Measurements from ENCODE around the gene NFX1.
"Not testable (repeated sequence)": the region's sequence is repeated elsewhere in the genome, so short reads cannot be mapped to it uniquely, and the experiment has no call there.

Gene NFX1

DNA sequence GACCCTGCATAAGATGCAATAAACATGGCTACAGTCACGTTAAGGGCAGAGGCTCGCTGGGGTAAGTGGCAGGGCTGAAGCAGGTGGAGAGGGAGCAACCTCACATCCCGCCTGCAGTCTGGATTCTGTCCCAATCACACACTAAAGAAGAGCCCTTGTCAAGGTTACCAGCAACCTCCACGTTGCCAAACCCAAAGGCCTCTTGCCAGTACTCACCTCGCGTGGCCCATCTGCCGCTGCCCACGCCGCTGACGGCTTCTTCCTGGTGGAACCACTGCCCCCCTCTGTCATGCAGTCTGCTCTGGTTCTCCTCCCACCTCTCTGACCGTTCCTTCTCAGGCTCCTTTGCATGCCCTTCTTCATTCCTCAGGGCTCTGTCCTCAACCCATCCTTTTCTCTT lies 103.3 kb downstream of the NFX1 start:
- no peak for DNase-seq

DNA sequence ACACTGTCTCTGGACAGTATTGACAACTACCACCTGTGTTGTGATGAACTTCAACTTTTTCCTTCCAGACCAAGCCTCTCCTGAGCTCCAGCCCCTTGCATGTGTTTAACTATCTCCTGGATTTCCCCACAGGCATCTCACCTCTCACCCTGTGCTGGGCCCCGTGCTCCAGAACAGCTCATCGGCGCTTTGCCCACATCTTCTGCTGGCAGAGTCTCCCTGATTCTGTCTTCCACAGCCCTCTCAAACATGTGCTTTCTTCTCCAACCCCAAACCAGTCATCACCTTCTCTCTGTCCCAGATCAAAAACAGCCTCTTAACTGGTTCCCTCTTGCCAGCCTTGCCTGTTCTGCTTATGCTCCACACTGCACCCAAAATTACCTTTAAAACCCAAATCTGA lies 103.7 kb downstream of the NFX1 start:
- not testable (repeated sequence) for DNase-seq

DNA sequence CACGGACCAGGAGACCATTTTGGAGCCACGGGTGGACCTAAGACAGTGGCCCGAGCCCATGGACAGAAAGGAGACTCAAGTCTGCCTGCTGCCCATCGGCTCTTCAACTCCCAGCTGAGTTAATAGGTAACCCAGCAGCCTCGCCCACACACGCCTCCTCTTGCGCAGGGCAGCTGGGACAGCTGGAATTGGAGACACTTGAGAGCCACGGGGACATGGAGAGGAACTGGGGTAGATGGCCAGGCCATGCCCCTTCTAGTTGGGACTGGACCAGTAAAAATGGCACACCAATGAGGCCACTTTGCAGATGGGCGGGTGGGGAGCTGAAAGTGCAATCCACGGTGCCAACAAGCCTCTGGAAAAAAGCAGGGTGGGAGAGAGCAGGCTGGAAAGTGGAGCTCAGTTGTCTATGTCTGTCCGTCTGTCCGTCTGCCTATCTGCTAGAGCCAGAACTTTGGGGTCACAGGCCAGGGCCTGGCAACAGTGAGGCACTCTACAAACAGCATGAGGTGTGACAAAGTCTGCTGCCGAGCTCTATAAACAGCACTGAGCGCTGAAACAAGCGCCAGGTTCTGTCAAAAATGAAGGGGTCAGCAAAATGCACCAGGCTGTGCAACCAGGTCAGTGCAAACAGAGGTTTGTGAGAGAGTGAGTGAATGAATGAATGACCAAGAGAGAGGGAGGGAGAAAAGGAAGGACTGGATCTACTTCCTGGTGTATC lies 105.0 kb downstream of the NFX1 start:
- DNase-seq: not testable (repeated sequence)

DNA sequence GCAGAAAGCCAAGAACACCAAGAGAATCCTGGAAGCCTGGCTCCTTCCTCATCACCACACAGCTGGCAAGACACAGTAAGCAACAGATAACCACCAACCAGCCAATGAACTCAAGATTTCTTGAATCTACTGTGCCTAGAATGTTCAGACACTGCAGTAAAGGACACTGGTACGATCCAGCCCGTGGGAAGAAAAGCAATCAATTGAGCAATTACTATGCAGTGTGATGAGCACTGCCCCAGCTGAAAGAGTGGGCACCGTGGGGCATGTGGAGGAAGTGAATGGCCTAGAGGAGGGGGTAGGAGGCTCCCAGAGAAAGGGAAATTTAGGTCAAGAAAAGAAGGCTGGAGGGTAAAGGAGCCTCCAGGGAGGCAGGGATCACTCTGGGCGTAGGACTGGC lies 107.5 kb downstream of the NFX1 start:
- DNase-seq: not testable (repeated sequence)

DNA sequence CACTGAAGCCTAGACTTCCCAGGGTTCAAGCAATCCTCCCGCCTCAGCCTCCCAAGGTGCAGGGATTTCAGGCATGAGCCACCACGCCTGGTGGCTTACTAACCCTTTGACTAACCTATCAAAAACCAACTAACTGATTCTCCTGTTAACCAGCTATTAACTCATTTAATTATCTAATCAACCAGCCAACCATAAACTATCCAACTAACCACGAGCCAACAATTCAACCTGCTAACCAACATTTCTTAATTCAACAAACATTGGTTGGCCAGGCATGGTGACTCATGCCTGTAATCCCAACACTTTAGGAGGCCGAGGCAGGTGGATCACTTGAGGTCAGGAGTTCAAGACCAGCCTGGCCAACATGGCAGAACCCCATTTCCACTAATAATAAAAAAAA lies 108.7 kb downstream of the NFX1 start:
- DNase-seq: not testable (repeated sequence)

DNA sequence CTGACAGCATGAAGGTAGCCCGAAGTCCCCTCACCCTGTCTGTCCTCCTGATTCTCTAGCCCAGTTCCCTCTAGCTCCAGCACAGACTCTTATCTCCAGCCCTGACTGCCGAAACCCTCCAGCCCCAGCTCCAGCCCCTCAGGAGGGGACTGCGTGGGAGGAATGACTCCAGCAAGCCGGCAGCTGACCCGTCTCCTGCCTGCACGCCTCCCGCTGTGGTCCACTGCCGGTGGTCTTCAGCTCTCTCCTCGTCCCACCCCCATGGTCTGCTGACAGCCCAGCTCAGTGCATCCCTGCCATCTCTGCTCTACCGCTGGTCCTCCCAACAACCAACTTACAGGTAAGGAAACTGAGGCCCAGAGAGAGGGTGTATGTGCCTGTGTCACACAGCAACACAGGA lies 111.5 kb downstream of the NFX1 start:
- DNase-seq: not testable (repeated sequence)

DNA sequence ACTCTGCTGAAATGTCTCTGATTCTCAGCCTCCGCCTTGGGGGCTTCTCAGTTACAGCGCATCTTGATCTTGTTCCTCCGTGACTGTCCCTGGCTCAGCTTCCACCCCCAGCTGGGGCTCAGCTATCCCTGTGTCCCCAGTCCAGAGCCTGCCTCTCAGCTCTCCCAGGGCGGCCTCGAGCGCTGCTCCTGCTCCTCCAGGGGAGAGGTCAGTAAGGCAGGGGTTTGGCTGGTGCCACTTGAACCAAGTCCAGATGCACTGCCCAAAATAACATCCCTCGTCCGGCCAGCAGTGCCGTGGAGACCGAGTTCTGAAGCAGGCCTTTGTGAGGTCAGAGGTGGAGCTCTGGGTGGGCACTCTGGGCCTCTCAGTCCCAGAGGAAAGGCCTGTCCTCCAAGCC lies 112.1 kb downstream of the NFX1 start, which contains the start of gene AQP7:
Gene AQP7 (minus strand): TSS at position 198 of the 400 bp plus-strand sequence. CDS start 1,306 bp downstream, outside the sequence.
- DNase-seq: not testable (repeated sequence)

DNA sequence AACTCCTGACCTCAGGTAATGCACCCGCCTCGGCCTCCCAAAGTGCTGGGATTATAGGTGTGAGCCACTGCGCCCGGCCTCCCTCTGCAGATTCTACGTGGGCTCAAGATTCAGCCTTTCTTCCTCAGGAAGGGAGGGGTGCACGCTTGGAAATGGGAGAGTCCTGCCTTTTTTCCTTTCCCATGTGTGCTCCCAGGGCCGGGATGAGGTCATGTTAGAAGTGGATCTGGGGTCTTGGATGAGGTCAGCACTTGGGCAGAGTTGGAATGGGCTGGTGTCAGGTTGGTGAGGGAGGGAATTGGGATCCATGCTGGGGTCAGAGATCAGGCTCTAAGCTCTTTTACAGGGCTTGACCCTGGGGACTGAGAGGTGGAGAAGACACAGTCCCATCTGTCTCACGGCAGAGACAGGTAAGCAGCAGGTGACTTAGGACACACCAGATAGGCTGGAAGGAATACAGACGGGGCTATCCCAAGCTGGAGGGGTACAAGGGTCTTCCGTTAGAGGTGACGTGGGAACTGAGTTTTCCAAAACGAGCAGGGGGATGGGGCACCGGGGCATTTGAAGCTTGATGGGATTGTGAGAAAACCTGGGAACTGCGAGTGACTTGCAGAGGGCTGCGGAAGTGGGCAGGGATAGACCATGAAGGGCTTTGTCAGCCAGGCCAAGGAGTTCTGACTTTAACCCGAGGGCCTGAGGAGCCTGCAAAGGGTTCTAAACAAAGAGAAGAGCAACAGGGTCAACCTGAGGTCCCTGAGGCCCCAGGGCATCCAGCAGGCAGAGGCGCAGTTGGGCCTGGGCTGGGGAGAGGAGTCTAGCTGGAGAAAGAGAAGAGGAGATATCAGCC lies 113.8 kb downstream of the NFX1 start:
- DNase-seq: no peak

DNA sequence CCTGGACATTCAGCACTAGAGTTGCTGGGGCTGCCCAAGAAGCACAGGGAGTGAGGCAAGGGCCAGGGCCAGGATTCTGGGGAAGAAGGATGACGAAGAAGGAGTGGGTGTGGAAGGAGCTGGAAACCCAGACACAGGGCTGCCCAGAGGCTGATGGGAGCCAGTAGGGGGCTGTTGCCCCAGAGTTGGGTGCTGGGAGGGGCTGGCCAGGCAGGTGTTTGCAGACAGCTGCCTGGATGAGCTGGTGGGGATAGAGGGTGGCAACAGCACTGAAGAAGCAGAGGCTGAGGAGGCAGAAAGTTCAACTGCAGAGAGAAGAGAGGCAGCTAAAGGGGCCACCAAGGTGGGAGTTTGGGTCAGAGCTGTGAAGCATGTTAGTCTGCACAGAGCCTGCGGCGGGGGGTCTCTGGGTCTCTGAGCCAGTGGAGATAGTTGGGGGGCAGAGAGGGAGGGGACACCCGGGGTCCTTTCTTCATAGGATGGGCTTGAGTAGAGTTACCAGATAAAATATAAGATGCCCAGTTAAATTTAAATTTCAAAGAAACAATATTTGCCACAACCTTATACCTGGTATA lies 114.6 kb downstream of the NFX1 start:
- no peak for DNase-seq

DNA sequence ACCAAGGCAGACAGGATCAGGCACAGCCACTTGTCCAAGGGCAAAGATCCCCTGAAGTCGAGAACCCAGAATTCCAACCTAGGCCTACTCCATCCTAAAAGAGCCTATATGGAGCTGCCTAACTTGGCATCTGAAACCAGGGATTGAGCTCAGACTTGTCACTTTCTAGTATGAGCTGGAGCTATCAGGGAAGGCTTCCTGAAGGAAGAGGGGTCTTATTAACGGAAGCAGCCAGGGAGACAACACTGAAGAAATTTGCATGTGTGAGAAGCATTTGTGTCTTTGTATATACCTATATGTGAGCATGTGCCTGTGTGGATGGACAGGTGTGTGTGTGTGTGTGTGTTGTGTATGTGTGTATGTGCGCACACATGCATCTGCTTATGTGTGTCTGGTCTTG lies 116.7 kb downstream of the NFX1 start:
- DNase-seq: no peak

DNA sequence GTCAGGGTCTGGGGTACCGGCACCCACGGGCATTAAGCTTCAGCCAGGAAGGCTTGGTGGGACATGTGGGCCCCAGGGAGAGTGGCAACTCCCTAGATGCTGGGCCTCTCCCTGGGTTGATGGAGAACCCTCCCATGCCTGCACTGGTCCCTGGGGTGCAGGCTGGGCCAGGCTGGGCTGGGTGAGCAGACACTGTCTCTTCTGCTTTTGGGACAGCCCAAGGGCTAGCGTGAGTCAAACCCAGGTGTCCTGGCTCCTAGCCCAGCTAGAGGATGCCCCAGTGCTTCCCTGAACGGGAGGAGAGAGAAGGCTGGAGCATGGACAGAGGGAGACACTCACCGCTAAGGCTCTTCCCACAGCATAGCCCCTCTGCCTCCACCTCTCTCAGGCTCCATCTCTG lies 117.8 kb downstream of the NFX1 start:
- DNase-seq: no peak

DNA sequence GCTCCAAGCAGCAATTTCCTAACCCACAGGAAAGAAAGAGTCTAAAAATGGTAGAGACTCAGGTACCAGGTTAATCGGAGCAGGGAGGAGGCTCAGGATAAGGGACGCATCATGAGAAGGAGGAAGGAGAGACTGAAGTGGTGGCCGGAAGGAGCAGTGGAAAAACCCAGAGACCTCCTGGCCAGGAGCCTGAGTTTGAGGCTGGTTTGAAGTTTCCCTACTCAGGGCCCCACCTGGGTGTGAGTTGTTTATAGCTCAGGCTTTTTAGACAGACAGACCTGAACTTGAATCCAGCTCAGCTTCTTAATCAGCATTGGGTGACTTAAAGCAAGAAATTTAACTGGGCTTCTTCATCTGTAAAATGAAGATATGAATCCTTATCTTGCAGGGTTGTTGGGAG lies 124.0 kb downstream of the NFX1 start:
- no peak for DNase-seq

DNA sequence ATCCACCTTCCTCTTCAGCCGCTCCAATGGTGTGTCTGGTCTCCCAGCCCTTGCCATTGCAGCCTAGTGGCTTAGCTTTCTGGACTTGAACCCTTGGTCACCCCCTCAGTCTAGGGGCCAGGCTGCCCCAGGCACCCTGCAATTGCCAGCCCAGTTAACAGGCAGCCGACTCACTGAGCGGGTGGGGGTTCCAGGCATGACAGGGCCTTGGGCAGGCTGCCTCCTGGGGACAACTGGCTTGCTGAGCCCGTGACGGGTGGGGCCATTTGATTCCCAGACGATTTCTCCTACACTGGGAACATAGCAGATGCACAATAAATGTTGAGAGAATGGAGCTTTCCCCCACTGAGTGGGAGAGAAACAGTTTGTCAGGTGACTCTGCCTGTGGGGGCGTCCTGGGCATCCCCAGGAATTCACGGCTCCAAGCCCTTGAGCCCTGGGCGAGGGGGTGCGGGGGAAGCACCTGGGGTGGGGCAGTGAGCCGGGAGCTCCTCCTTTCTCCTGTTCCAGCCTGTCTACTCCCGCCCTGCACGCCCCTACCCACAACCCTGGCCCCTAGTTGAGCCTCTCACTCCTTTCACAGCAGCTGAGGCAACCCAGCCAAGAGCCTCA lies 124.7 kb downstream of the NFX1 start:
- DNase-seq: no peak

DNA sequence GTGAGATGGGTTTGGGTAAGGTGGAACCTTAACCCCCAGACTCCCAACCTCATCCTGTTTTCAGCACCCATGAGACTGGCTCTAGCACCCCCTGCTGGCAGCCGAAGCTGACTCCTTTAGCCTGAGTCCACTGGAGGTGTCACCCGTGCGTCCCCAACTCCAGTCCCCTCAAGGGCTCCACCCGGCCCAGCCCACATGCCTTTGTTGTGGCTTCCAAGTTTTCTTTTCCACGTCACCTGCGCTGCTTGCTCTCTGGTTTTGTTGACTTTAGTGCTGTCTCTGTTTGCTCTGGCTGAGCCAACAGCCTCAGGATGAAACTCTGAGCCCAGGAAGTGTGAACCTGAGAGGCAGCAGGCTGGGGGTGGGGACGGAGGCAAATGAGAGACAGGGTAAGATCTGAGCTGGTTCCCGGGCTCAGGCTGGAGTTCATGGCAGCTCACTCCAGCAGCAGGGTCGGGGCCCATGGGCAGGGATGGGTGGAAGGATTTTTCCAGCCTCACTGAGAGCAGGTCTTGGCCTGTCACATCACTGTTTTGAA lies 125.3 kb downstream of the NFX1 start:
- DNase-seq: no peak

DNA sequence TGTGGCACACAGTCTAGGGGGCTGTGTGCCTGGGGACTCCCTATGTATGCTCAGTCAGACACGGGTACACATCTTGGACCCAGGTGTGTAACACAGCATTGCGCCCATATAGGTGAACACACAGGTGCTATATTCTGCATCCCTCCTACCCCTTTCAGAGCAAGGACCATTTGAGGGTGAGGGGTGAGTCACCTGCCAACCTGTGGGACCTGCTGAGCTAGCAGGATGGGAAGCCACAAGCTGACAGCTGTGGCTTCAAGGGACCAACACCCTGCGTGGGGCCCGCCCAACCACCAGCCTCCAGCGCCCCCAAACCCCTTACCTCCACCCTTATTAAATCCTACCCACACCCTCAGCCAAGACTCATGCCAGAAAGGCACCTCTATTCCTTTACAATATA lies 126.7 kb downstream of the NFX1 start:
- no peak for DNase-seq

DNA sequence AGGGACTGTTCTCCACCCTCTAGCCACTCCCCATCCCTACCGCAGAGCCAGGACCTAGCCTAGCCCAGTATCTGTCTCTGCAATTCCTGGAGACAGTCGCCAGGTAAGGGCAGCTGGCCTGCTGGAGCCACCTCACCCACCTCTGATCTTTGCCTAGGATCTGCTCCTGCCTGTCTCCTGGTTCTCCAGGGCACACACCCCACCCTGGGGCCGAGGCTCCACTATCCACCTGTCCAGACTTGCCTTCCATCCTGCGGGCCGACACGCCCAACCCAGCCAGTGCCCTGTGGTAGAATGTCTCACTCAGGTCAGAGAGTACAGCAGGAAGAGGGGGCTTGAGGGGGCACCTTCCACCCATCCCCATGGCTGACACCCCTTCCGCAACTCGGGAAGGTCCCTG lies 127.8 kb downstream of the NFX1 start:
- DNase-seq: no peak

DNA sequence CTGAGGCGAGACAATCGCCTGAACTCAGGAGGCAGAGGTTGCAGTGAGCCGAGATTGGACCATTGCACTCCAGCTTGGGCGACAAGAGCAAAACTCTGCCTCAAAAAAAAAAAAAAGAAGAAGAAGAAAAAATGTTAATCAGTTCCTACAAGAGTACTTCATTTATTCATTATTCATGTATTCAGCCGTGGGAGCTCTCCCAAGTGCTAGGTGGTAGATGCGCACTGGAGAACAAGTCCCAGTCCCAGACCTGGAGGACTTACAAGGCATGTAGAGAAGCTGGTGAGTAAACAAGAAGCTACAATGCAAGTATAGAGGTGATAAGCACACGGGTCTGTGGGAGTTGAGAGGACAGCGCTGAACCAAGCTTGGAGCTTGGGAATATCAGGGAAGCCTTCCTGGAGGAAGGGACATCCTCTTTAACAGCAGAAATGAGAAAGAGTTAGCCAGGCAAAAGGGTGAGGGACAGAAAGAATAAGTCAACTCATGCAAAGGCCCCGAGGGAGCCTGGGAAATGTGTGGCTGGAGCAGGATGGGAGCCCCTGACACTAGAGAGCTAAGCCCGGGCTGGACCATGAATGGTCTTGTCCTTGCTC lies 129.5 kb downstream of the NFX1 start:
- DNase-seq: no peak

Data from NCI-H2227 treated with DMSO at 0.1 percent for 48 hours (cell line).